Posterior vena cava (tissue), 2 donors: ENCODE data around the gene GIPC1. TPM values are rescaled to one million over a fixed set of nuclear protein-coding genes. Genes with fewer than 3 reads are reported as not detected.

Experiments used
- microRNA-seq, 2 donors: library from miRNA; unstranded; fragments of <30 nt; microRNA quantifications; one replicate each; pipeline ENCODE4 v1.2.0, GENCODE V29; 2020 to 2021; ENCODE audit warnings: borderline microRNAs expressed in 2 of 2
- total RNA-seq, 2 donors: library from RNA; stranded (reverse); fragmentation: NEBNext Ultra II Directional; extraction: Animal tissue kit (Norgen Biotek cat#: 25700); gene quantifications; one replicate each; pipeline ENCODE4 v1.2.1, GENCODE V29; 2021
- donor health status: DM: yes; HTN: yes; CAD: no.
- donor health status: DM: yes; HTN: yes; CAD: no.

Gene GIPC1
- total RNA-seq, 2 donors from 2014 or later: 43.5 to 46.1 TPM

Small RNA genes within 50 kb of the gene (microRNA-seq; reads per million reads assigned to microRNA genes)
- gene MIR639: 0 reads per million in 2 donors

Other genes with a start within 250 kb of the GIPC1 start
- 100 to 1,000 TPM; 195 to 306 TPM for gene ADGRE5, start 114.7 kb downstream of the GIPC1 start, total RNA-seq
- gene DDX39A, start 76.8 kb downstream of the GIPC1 start, total RNA-seq: 10 to 100 TPM; 37.4 to 38.7 TPM
- gene PKN1, start 62.8 kb downstream of the GIPC1 start, total RNA-seq: 100 to 1,000 TPM; 135 to 173 TPM
- gene PTGER1, start 20.8 kb downstream of the GIPC1 start, total RNA-seq: 1 to 10 TPM in 1 of 2 donors, under 1 TPM in 1; 0.95 to 1.6 TPM
- 10 to 100 TPM; 56.2 to 63.2 TPM for gene DNAJB1, start 22.3 kb upstream of the GIPC1 start, total RNA-seq
- 10 to 100 TPM; 36.8 to 56.6 TPM for gene TECR, start 33.5 kb upstream of the GIPC1 start, total RNA-seq
- 100 to 1,000 TPM; 157 to 177 TPM for gene NDUFB7, start 75.9 kb upstream of the GIPC1 start, total RNA-seq
- under 1 TPM in 1 of 2 donors, not detected in 1; 0.42 TPM for gene CLEC17A, start 87.0 kb upstream of the GIPC1 start, total RNA-seq
- gene ADGRE3, start 178.7 kb upstream of the GIPC1 start, total RNA-seq: under 1 TPM in 1 of 2 donors, not detected in 1; 0.23 TPM
- gene ZNF333, start 193.9 kb upstream of the GIPC1 start, total RNA-seq: 10 to 100 TPM; 17.5 to 20.3 TPM